Measurements from ENCODE around the gene LCOR. TPM values are rescaled to one million over a fixed set of nuclear protein-coding genes. Genes with fewer than 3 reads are reported as not detected.
"Not testable (repeated sequence)": the region's sequence is repeated elsewhere in the genome, so short reads cannot be mapped to it uniquely, and the experiment has no call there.

LCOR gene
- total RNA-seq, 4 donors from 2014 or later = 47.2 to 86.4 (median 60.0) TPM

- intact Hi-C loops (cut with DNase I; ENCODE audit: low total_unique reads) (no loop called here), in situ Hi-C loops (cut with MboI; ENCODE audit: low pct_ligation_motif_present in 1 of 4, low pct_unique_long_range_greater_than_20kb in 1 of 4, low sequenced_read_pairs in 3 of 4) (no loop called here)
- Histone ChIP-seq H3K27ac (no peak overlapping the region), H3K9me3 (no peaks in the 10 kb centered on the region), H3K4me1 (peaks cover 0 to 3% (median 0%) of the 10 kb centered on the region in 4 donors), H3K36me3 (no peaks in the 10 kb centered on the region), H3K4me3 (no peak overlapping the region), H3K27me3 (no peaks in the 10 kb centered on the region)
- 82 to 88% methylated on average over 5 of the region's 5 CpGs for WGBS, 2 donors (ENCODE audit: low coverage in 1 of 2)
- no peak for DNase-seq
- TF ChIP-seq CTCF (IDR thresholded peaks at IDR 0.05) = no peak
- no peak for TF ChIP-seq EP300 (IDR thresholded peaks at IDR 0.05; ENCODE audit: low read depth)
- TF ChIP-seq POLR2AphosphoS5 (IDR thresholded peaks at IDR 0.05) = no peak
- TF ChIP-seq POLR2A (IDR thresholded peaks at IDR 0.05) = no peak
These were observed 98.4 kb downstream of the LCOR start for GRCh38 chr10:96930469-96930868.

- in situ Hi-C loops (cut with MboI; ENCODE audit: low pct_ligation_motif_present in 1 of 4, low pct_unique_long_range_greater_than_20kb in 1 of 4, low sequenced_read_pairs in 3 of 4) = no loop called here
- H3K9me3 ChIP-seq = no peaks in the 10 kb centered on the region
- WGBS, 2 donors (ENCODE audit: low coverage in 1 of 2) = 97% methylated on average over 5 of the region's 5 CpGs; no CpG with 5 or more reads in 1 of the 2 donors
These were observed 103.0 kb downstream of the LCOR start for GRCh38 chr10:96935148-96935547.

GRCh38 chr10:96935810-96936209 lies 103.7 kb downstream of the LCOR start:
- Histone ChIP-seq H3K9me3 (no peaks in the 10 kb centered on the region), H3K4me3 (no peak overlapping the region), H3K27ac (no peak overlapping the region), H3K4me1 (peaks cover 0 to under 1% (median 0%) of the 10 kb centered on the region in 4 donors), H3K27me3 (no peaks in the 10 kb centered on the region), H3K36me3 (no peaks in the 10 kb centered on the region)
- in situ Hi-C loops (cut with MboI; ENCODE audit: low pct_ligation_motif_present in 1 of 4, low pct_unique_long_range_greater_than_20kb in 1 of 4, low sequenced_read_pairs in 3 of 4) = no loop called here
- intact Hi-C loops (cut with DNase I; ENCODE audit: low total_unique reads) = no loop called here
- TF ChIP-seq POLR2AphosphoS5 (IDR thresholded peaks at IDR 0.05) (no peak), POLR2A (IDR thresholded peaks at IDR 0.05) (no peak), CTCF (IDR thresholded peaks at IDR 0.05) (no peak), EP300 (IDR thresholded peaks at IDR 0.05; ENCODE audit: low read depth) (no peak)
- DNase-seq = no peak
- 94 to 96% methylated on average over 5 of the region's 5 CpGs for WGBS, 2 donors (ENCODE audit: low coverage in 1 of 2)

More at GRCh38 chr10:96935148-96935547, 103.0 kb downstream of the LCOR start:
- H3K27ac ChIP-seq = no peak overlapping the region
- no peaks in the 10 kb centered on the region for H3K36me3 ChIP-seq
- DNase-seq = no peak
- H3K27me3 ChIP-seq = no peaks in the 10 kb centered on the region
- no peak overlapping the region for H3K4me3 ChIP-seq
- peaks cover 0 to 3% (median 0%) of the 10 kb centered on the region in 4 donors for H3K4me1 ChIP-seq
- intact Hi-C loops (cut with DNase I; ENCODE audit: low total_unique reads) = no loop called here
- TF ChIP-seq POLR2AphosphoS5 (IDR thresholded peaks at IDR 0.05) (no peak), CTCF (IDR thresholded peaks at IDR 0.05) (no peak), POLR2A (IDR thresholded peaks at IDR 0.05) (no peak), EP300 (IDR thresholded peaks at IDR 0.05; ENCODE audit: low read depth) (no peak)

- intact Hi-C loops (cut with DNase I; ENCODE audit: low total_unique reads); H3K4me3 ChIP-seq: not testable (repeated sequence)
- 86 to 92% methylated on average over 8 of the region's 8 CpGs for WGBS, 2 donors (ENCODE audit: low coverage in 1 of 2)
These were observed 111.1 kb downstream of the LCOR start for GRCh38 chr10:96943161-96943560.

GRCh38 chr10:96947036-96947435 lies 114.9 kb downstream of the LCOR start:
- H3K36me3 ChIP-seq = peaks cover 0 to 8% (median 0%) of the 10 kb centered on the region in 4 donors
- no peaks in the 10 kb centered on the region for H3K27me3 ChIP-seq
- WGBS, 2 donors (ENCODE audit: low coverage in 1 of 2) = 81 to 90% methylated on average over 5 of the region's 5 CpGs
- DNase-seq = no peak
- no peaks in the 10 kb centered on the region for H3K9me3 ChIP-seq
- in situ Hi-C loops (cut with MboI; ENCODE audit: low pct_ligation_motif_present in 1 of 4, low pct_unique_long_range_greater_than_20kb in 1 of 4, low sequenced_read_pairs in 3 of 4) (no loop called here), intact Hi-C loops (cut with DNase I; ENCODE audit: low total_unique reads) (no loop called here)
- no peak for TF ChIP-seq CTCF (IDR thresholded peaks at IDR 0.05)
- no peak for TF ChIP-seq POLR2AphosphoS5 (IDR thresholded peaks at IDR 0.05)
- no peak for TF ChIP-seq EP300 (IDR thresholded peaks at IDR 0.05; ENCODE audit: low read depth)
- TF ChIP-seq POLR2A (IDR thresholded peaks at IDR 0.05) = no peak
- no peak overlapping the region for H3K4me3 ChIP-seq
- H3K27ac ChIP-seq = no peak overlapping the region
- no peaks in the 10 kb centered on the region for H3K4me1 ChIP-seq

More at GRCh38 chr10:96943161-96943560, 111.1 kb downstream of the LCOR start:
- H3K27ac ChIP-seq; in situ Hi-C loops (cut with MboI; ENCODE audit: low pct_ligation_motif_present in 1 of 4, low pct_unique_long_range_greater_than_20kb in 1 of 4, low sequenced_read_pairs in 3 of 4); DNase-seq; H3K9me3 ChIP-seq; H3K4me1 ChIP-seq; H3K27me3 ChIP-seq; H3K36me3 ChIP-seq: not testable (repeated sequence)
